NCI-H1092 treated with DMSO at 0.1 percent for 48 hours (cell line): ENCODE results near the gene HPS1.

Experiments used
- DNase-seq: peaks from one replicate; lab custom pipeline; 2025; lab: John Stamatoyannopoulos, UW

The HPS1 gene

DNA sequence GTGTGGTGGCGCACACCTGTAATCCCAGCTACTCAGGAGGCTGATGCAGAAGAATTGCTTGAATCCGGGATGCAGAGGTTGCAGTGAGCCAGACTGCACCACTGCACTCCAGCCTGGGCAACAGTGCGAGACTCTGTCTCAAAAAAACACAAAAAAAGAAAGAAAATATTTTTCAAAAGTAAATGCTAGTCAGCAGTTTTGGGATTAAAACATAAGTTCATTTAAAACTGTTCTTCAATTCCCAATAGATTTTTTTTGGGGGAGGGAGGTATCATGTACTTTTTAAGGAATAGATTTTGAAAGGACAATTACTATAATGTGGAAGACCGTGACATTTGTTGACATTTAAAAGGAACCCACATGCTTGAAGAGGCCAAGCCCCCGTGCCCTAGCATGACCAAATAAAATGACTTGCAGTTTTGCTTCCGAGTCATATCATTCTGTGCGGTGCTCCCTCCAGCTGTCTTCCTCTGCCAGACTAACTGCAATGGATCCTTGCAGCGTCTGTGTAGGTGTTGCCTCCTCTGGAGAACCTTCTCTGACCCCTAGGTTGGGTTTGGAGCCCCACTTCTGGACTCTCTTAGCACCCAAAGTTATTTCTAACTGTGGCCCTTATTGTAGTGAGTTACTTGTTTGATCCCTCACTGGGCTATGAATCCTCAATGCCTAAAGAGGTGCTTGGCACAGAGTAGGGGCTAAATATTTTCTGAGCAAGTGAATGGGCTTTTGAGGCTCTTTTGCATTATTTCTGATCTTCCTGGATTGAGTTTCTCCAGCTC lies 17.4 kb upstream of the HPS1 start:
- DNase-seq, result no peak

GRCh38 chr10:98463016-98463415 lies 16.3 kb upstream of the HPS1 start:
- no peak for DNase-seq

DNA sequence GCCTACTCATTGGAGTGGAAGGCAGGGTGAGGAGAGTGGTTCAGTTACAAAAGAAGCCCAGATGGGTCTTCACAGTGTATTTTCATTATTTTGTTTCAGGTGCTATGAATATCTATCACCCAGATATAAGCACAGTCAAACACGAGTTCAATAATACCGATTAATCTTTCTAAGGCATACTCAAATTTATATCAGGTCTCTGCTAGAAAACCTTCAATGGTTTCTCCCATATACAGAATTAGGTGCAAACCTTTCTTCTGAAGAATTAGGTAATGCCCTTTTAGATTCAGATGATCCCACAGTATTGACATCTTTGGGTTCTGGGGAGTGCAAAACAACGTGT lies 14.7 kb upstream of the HPS1 start:
- DNase-seq, result no peak

DNA sequence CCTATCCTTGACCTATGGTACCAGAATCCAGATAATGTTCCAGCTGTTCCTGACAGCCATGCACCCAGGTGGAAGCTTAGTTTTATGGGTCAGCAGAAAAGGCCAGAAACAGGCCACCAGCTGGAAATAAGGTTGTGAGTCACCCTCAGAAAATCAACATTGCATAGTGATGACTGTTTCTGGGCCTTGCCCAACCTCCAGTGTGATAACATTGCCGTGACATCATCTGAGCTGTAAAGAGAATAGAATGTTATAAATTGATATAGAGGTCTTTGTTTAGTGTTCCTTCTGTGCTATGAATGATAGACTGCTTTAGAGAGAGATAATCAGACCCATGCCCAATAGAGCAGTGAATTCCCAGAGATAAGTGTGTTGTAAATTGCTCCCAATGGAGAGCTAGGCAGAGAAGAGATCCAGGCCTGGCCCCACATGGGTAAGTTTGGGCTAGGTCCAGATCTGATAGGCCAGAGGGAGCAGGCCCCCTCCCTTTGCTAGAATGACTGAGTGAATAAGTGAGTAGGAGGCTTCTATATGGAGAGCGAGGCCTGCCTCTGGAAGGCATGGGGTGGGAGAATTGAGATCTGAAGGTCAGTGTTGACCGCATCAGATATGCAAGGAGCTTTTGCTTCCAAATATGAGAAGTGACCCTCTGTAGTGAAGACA lies 14.2 kb upstream of the HPS1 start:
- DNase-seq, result no peak

DNA sequence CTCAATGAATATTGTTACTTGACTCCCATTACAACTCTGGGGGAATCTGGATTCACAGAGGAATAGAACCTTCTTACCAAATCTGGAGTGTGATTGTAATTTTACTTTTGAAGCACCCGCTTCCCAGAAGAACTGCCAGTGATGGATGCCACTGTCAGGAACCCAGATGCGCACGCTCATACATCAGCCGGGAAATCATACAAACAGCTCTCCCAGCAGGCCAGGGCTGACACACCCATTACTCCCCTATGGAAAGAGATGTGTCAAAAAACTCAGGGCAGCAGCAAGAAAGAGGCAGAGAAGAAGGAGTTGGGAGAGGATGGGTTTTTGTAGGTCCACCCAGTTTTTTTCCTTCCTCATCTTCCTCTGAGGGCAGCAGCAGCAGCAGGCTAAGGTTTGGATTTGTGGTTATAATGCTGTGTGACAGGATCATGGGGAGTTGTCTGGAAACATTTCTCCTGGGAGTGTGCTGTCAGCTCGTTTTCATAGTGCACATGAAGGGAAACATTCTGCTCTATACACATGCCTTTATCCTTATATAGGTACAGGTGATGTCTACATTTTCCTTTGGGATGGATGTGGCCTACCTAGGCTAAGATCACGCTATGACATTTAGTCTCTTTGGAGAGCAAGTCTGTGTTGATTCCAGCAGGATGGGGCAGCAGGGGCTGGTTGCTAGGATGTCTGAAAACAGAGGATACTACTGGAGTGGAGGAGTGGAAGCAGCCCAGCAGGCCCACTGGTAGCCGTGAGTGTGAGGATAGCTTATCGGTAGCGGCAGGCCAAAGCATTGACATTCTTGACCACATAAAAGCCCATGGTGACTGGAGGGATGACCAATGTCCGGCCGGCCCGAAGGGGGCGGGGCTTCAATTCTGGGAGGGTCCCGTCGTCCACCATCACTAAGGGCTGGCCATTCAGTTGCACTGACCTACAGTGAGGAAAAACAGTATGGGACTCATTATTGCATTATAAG lies 12.4 kb upstream of the HPS1 start:
- no peak for DNase-seq

DNA sequence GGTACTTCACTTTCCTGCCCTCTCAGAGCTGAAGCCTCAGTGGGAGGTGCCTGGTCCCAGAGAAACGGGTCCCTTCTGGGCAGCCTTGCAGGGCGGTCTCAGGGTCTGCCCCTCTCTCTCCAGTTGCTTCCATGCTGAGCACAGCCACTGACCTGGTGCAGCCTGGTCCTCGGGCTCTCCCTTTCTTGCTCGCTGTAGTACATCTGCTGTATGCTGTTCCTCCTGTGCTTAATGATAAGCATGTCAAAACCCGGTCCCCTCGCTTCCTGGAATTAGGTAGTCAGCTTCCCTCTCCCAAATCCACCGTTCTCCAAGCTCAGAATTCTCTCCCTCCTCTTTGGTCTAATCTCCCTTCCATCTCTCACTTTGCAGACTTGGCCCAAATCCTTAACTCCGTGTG lies 11.0 kb upstream of the HPS1 start:
- DNase-seq, result no peak

DNA sequence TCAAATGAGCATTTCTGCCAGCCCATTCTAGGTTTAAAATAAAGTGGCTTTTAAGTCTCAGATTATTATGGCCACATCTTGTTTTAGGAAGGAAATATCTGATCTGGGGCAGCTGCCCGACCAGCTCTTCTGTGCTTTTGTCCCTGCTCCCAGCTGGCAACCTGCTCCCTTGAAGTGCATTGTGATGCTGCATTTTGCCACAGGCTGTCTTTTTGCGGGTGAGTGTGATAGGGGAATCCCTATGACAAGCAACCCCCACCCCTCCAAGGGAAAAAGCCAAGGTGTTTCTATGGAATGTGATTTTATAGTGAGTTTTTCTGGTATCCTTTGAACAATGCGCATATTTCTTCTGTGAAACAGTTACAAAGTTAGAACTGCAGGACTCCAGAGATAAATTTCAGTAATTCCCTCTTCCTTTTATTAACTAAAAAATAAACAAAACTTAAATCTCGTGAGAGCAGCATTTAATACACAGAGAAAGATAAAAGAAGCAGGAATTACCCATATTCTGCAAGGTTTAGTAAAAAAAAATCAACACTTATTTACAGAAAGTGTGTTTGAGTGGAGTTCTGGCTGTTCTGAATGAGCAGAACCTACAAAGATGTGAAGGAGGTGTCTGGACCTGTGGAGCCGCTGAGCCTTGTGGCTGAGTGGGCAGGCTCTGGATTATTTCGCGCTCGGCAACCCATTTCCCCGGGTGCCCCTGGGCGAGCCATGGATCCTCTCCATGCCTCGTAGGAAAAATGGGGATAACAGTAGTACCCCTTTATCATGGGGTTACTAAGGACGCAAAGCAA lies 10.1 kb upstream of the HPS1 start:
- DNase-seq, result no peak

DNA sequence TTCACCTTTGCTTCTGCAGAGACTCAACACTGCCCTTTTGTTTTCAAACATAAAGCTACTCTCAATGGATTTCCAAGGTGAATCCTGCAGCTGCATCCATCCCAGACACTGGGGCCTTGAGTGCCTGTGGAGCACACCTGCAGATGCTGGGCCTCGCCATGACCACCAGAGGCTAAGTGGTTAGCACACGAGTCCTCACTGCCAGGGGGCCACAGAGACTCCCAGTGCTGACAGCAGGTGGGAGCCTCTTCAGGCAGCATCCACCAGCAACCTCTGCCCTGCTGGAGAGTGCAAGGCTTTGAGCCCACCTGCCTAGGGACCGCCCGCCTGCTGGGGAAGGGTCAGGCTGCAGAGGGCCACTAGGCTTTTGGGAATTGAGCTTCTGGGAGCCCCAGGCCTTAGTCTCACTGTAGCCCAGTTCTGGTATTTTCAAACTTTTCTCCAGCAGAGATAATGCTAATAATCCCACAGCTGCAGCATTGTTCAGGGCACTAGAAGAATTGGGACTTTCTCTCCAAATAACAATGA lies 9.4 kb upstream of the HPS1 start:
- no peak for DNase-seq

DNA sequence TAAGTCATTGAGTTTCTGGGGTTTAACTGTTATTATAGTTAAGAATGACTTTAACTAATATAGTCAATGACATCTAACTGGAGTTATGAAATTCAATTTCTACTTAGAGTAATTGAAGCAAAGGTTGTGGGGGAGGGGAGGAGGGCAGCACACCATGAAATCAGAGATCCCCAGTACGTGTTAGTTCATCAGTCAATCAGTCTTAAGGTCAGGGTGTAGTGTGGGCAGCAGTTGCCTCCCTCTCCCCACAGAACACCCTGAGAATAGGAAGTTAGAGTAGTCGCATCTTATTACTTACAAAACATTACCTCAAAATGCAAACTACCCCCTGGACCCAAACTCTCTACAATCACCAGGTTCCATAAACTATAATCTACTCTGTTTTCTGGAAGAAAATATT lies 7.0 kb upstream of the HPS1 start:
- DNase-seq, result no peak

DNA sequence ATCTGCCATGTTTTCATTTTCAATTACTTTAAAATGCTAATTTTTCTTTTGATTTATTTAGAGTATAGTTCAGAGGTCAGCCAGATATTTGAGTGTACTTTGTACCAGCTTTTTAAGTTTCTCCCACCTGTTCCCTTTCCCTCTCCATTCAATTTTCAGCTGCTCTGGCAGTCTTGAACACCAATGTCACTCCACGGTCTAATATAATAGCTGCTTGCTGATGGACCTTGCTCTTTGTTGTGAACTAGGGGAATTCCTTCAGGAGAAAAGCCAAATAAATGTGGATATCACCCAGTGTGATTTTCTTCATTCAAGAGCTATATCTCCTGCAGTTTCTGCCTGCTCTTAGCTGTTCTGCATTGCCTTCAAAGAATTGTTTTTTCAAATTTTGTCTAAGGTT lies 3.9 kb upstream of the HPS1 start:
- DNase-seq, result no peak

- no peak for DNase-seq
Observed at GRCh38 chr10:98449287-98449686, 2.6 kb upstream of the HPS1 start.

DNA sequence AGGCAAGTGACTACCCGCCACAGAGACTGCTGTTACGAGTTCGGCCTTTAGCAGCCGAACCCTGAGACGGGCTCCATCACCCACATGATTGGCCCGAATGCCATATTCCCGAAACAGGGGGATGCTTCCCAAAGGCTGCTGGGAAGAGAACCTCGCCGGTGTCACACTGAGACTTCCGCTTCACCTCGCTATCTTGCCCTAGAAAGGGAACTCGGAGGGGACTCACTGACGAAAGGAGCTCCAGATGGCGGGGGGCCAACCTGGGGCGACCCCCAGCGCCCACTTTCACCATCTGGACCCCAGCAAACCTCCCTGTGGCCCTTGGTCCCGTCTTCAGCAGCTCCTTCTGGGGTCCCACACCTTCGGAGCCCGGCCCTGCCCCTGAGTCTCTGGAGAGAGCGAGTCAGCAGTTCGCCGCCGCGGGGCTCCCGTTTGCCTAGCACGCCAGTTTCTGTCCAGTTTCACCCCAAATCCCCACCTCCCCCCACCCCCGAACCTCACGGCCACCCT lies 529 bp downstream of the HPS1 start:
- no peak for DNase-seq

- no peak for DNase-seq
Observed at GRCh38 chr10:98445200-98445812, 1.4 kb downstream of the HPS1 start.

- no peak for DNase-seq
Observed at GRCh38 chr10:98444314-98445006, 2.3 kb downstream of the HPS1 start.

DNA sequence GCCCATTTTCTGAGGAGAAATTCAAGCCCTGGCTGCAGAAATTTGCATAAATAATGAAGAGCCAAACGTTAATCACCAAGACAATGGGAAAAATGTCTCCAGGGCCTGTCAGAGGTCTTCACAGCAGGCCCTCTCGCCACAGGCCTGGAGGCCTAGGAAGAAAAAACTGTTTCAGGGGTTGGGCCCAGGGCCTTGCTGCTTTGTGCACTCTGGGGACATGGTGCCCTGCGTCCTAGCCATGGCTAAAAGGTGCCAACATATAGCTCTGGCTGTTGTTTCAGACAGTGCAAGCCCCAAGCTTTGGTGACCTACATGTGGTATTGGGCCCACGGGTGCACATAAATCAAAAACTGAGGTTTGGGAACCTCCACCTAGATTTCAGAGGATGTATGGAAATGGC lies 8.0 kb downstream of the HPS1 start:
- DNase-seq, result no peak

- no peak for DNase-seq
Observed at GRCh38 chr10:98436704-98437103, 10.0 kb downstream of the HPS1 start.

DNA sequence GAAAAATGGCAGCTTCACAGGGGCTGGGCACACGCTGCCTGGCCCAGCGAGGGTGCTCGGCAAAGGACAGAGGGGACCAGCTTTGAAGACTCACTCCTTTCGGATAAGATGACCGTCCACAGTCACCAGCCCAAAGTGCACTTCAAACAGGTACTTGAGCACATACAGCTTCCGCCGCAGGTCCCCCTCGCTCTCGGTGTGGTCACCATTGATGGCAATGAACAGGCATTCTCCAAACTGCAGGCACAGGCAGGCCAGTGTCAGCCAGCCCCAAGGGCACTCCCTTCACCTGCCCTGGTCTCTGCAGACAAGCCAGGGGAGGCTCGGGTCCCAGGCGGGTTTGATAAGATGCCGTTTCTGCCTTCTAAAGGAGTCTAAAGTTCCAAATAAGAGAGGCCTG lies 11.6 kb downstream of the HPS1 start:
- DNase-seq, result no peak

GRCh38 chr10:98433881-98434732 lies 12.6 kb downstream of the HPS1 start:
- DNase-seq, result no peak

GRCh38 chr10:98433371-98433770 lies 13.4 kb downstream of the HPS1 start:
- no peak for DNase-seq
